Panc1 (cell line): ENCODE data around the gene NDUFV1. TPM values are rescaled to one million over a fixed set of nuclear protein-coding genes. Genes with fewer than 3 reads are reported as not detected.

Experiments
- ATAC-seq: fragments of 200-7000 bp; cut with Tn5 transposase; 2 replicates; pipeline ENCODE4 v1.9.1; 2020; ENCODE audit warnings: mild to moderate bottlenecking, moderate library complexity
- BruUV-seq: library from RNA; stranded (reverse); fragments of 400-500 nt; replicated peaks from 2 replicates; lab custom pipeline; 2021; lab: Mats Ljungman, UMichigan
- CTCF ChIA-PET: fragments of 300-600 bp; sonication (Branson Sonifier 250); formaldehyde crosslinking; loops from one replicate; lab custom pipeline; 2022; ENCODE audit warnings: antibody characterized with exemption; lab: Charles Lee
- POLR2A ChIA-PET: fragments of 300-600 bp; sonication (Branson Sonifier 250); formaldehyde crosslinking; loops from one replicate; lab custom pipeline; 2022; ENCODE audit warnings: antibody characterized with exemption; lab: Charles Lee
- DNase-seq: peaks from one replicate; pipeline ENCODE4 v3.0.0-alpha.2; 2010; ENCODE audit warnings: low read depth, low spot score
- H3K27ac ChIP-seq: 2 replicates; pipeline ENCODE4 v1.5.1; 2011; ENCODE audit warnings: mild to moderate bottlenecking, low read length, inconsistent platforms
- H3K27me3 ChIP-seq: fragments of 200-500 bp; sonication (Bioruptor generic); 2 replicates; pipeline ENCODE4 v1.6.0; 2014; ENCODE audit warnings: low read length, inconsistent platforms; ENCODE audit not compliant: control insufficient read depth, insufficient read depth
- H3K36me3 ChIP-seq: fragments of 200-500 bp; sonication (Bioruptor generic); 2 replicates; pipeline ENCODE4 v1.5.1; 2014; ENCODE audit warnings: inconsistent platforms, mild to moderate bottlenecking, low read length, moderate library complexity; ENCODE audit not compliant: control insufficient read depth, insufficient read depth
- H3K4me1 ChIP-seq: 2 replicates; pipeline ENCODE4 v1.5.1; 2011; ENCODE audit warnings: inconsistent platforms, mild to moderate bottlenecking, low read length, moderate library complexity; ENCODE audit not compliant: control insufficient read depth, insufficient read depth
- H3K4me3 ChIP-seq, 2 experiments: 2 replicates each; pipeline ENCODE4 v1.5.1; 2011 to 2012; ENCODE audit warnings: low read depth in 2 of 2, low read length in 2 of 2, mild to moderate bottlenecking in 2 of 2, inconsistent platforms in 1 of 2, moderate library complexity in 1 of 2
- H3K9me3 ChIP-seq: fragments of 200-500 bp; sonication (Bioruptor generic); 2 replicates; pipeline ENCODE4 v1.5.1; 2014; ENCODE audit warnings: low read depth, mild to moderate bottlenecking, inconsistent platforms, low read length, moderate library complexity; ENCODE audit not compliant: control insufficient read depth, insufficient read depth
- POLR2AphosphoS5 ChIP-seq: IDR thresholded peaks from 2 replicates; pipeline ENCODE4 v1.6.1; 2012; ENCODE audit warnings: mild to moderate bottlenecking, low read depth, low read length, moderate library complexity
- SIN3A ChIP-seq: IDR thresholded peaks from 2 replicates; pipeline ENCODE4 v1.6.1; 2012; ENCODE audit warnings: low read depth, mild to moderate bottlenecking, low read length, moderate library complexity, borderline replicate concordance; ENCODE audit not compliant: insufficient read depth
- TCF7L2 ChIP-seq: IDR thresholded peaks from 2 replicates; pipeline ENCODE4 v1.6.1; 2011; ENCODE audit warnings: mild to moderate bottlenecking, low read depth, low read length, inconsistent platforms
- in situ Hi-C: cut with HindIII; loops from 2 replicates; pipeline ENCODE4 v1.10.0; 2016; ENCODE audit warnings: low sequenced_read_pairs, low pct_unique_long_range_greater_than_20kb
- intact Hi-C: fragments of 100-400 bp; cut with micrococcal nuclease; formaldehyde crosslinking; loops from one replicate; pipeline ENCODE4 v1.10.0; 2022; ENCODE audit not compliant: unreplicated experiment
- total RNA-seq: library from RNA; stranded (reverse); gene quantifications from one replicate; pipeline ENCODE4 v1.2.1, GENCODE V29; 2021; ENCODE audit not compliant: unreplicated experiment
- TF ChIP-seq, protein P1 (sequence below), 2 experiments: IDR thresholded peaks; 2 replicates each; pipeline ENCODE4 v1.6.1; 2011 to 2012; ENCODE audit warnings: low read depth in 2 of 2, control low read depth in 1 of 2, low read length in 1 of 2, mild to moderate bottlenecking in 1 of 2, moderate library complexity in 1 of 2; ENCODE audit not compliant: insufficient read depth in 1 of 2
- TF ChIP-seq, protein P2 (sequence below): fragments of 450-650 bp; IDR thresholded peaks from 2 replicates; pipeline ENCODE4 v1.5.1; 2017; ENCODE audit warnings: mild to moderate bottlenecking

The NDUFV1 gene
- total RNA-seq, 1 experiment from 2014 or later: 281 TPM

DNA sequence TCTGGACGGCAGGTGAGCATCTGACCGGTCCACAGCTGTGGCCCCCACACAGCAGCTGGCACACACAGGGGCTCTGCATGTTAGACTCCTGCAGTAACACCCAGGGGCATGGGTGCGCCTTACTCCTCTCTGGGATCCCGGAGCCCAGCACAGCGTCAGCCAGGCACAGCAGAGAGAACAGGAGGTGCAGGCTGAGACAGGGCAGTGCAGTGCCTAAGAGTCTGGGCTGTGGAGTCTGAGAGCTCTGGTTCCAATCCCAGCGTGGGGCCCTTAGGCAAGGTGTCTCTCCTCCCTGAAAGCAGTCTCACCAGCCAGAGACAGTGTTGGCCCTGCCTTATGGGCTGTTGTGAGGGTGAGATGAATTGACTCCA, 20.7 kb downstream of the NDUFV1 start:
- no peaks in the 10 kb centered on the region for H3K9me3 ChIP-seq
- H3K4me3 ChIP-seq: no peak overlapping the region
- POLR2A ChIA-PET: no interaction called here
- no peak overlapping the region for H3K27ac ChIP-seq
- no peaks in the 10 kb centered on the region for H3K36me3 ChIP-seq
- no peaks in the 10 kb centered on the region for H3K27me3 ChIP-seq
- H3K4me1 ChIP-seq: peaks cover 10% of the 10 kb centered on the region; the same call in 1 of the 2 replicates
- TF ChIP-seq TCF7L2: no peak
- BruUV-seq: no TSS peak
- in situ Hi-C loops (no loop called here), intact Hi-C loops (no loop called here)
- no peak for DNase-seq
- CTCF ChIA-PET: interaction anchor here (1.4 to 3.8 kb wide), 2 partner anchors 13 to 33 kb away, joined by 5 to 23 read pairs; no protein-coding TSS in a partner anchor
- no peak for ATAC-seq

DNA sequence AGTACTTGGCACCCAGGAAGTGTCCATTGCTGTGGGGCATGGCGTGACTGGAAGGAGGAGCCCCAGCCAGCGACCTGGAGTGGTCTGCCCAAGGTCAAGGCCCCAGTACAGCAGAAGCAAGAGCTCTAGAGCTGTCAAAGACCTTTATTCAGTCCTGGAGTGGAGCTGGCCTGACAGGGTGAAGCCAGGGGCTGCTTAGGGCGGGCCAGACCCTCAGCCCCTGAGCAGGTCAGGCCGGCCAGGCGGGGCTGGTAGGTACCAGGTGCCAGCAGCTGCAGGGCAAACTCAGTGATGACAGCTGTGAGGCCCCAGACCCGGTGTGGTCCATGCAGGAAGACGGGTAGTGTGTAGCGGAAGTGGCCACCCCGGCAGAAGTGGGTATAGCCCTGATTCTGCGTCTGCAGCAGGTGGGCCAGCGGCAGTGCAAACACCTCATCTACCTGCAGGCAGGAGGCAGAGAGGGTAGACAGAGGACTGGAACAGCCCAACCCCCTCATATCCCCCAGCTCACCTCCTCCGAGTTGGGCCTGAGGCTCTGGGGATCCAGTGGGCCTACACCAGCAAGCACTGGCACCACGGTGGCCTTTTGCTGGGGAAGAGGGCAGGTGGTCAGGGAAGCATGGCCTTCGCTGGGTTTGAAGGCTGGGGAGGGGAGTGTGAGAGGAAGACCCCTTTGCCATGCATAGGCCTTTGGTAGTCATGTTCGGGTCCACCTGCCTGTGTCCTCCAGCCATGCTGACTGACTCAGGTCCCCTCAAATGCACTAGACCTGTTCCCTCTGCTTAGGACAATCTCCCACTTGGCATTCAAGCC, 21.3 kb downstream of the NDUFV1 start:
- Histone ChIP-seq H3K4me1 (peaks cover 13% of the 10 kb centered on the region; the same call in 1 of the 2 replicates), H3K36me3 (no peaks in the 10 kb centered on the region), H3K4me3 (no peak overlapping the region), H3K27me3 (no peaks in the 10 kb centered on the region), H3K27ac (no peak overlapping the region), H3K9me3 (no peaks in the 10 kb centered on the region)
- DNase-seq (no peak), ATAC-seq (no peak)
- ChIA-PET CTCF (interaction anchor here (0.6 to 3.8 kb wide), 5 partner anchors 10 to 460 kb away, joined by 3 to 23 read pairs (median 3); no protein-coding TSS in a partner anchor), POLR2A (no interaction called here)
- BruUV-seq: no TSS peak
- in situ Hi-C loops: no loop called here
- TF ChIP-seq, protein P1, sequence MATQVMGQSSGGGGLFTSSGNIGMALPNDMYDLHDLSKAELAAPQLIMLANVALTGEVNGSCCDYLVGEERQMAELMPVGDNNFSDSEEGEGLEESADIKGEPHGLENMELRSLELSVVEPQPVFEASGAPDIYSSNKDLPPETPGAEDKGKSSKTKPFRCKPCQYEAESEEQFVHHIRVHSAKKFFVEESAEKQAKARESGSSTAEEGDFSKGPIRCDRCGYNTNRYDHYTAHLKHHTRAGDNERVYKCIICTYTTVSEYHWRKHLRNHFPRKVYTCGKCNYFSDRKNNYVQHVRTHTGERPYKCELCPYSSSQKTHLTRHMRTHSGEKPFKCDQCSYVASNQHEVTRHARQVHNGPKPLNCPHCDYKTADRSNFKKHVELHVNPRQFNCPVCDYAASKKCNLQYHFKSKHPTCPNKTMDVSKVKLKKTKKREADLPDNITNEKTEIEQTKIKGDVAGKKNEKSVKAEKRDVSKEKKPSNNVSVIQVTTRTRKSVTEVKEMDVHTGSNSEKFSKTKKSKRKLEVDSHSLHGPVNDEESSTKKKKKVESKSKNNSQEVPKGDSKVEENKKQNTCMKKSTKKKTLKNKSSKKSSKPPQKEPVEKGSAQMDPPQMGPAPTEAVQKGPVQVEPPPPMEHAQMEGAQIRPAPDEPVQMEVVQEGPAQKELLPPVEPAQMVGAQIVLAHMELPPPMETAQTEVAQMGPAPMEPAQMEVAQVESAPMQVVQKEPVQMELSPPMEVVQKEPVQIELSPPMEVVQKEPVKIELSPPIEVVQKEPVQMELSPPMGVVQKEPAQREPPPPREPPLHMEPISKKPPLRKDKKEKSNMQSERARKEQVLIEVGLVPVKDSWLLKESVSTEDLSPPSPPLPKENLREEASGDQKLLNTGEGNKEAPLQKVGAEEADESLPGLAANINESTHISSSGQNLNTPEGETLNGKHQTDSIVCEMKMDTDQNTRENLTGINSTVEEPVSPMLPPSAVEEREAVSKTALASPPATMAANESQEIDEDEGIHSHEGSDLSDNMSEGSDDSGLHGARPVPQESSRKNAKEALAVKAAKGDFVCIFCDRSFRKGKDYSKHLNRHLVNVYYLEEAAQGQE (IDR thresholded peaks at IDR 0.05; ENCODE audit: insufficient read depth in 1 of 2, low read depth in 2 of 2, low read length in 1 of 2): no peak
- no peak for TF ChIP-seq POLR2AphosphoS5
- TF ChIP-seq, protein P2, sequence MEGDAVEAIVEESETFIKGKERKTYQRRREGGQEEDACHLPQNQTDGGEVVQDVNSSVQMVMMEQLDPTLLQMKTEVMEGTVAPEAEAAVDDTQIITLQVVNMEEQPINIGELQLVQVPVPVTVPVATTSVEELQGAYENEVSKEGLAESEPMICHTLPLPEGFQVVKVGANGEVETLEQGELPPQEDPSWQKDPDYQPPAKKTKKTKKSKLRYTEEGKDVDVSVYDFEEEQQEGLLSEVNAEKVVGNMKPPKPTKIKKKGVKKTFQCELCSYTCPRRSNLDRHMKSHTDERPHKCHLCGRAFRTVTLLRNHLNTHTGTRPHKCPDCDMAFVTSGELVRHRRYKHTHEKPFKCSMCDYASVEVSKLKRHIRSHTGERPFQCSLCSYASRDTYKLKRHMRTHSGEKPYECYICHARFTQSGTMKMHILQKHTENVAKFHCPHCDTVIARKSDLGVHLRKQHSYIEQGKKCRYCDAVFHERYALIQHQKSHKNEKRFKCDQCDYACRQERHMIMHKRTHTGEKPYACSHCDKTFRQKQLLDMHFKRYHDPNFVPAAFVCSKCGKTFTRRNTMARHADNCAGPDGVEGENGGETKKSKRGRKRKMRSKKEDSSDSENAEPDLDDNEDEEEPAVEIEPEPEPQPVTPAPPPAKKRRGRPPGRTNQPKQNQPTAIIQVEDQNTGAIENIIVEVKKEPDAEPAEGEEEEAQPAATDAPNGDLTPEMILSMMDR: no peak
- no peak for TF ChIP-seq TCF7L2
- TF ChIP-seq SIN3A: no peak
- intact Hi-C loops: no loop called here
